GM12872 (cell line): ENCODE data around the gene ADIRF.

ENCODE experiments used
- TF ChIP-seq, protein P1 (sequence below): IDR thresholded peaks from 3 replicates; pipeline ENCODE4 v1.5.1; 2011; ENCODE audit warnings: low read depth, mild to moderate bottlenecking, low read length, moderate library complexity; ENCODE audit not compliant: insufficient read depth

ADIRF gene

DNA sequence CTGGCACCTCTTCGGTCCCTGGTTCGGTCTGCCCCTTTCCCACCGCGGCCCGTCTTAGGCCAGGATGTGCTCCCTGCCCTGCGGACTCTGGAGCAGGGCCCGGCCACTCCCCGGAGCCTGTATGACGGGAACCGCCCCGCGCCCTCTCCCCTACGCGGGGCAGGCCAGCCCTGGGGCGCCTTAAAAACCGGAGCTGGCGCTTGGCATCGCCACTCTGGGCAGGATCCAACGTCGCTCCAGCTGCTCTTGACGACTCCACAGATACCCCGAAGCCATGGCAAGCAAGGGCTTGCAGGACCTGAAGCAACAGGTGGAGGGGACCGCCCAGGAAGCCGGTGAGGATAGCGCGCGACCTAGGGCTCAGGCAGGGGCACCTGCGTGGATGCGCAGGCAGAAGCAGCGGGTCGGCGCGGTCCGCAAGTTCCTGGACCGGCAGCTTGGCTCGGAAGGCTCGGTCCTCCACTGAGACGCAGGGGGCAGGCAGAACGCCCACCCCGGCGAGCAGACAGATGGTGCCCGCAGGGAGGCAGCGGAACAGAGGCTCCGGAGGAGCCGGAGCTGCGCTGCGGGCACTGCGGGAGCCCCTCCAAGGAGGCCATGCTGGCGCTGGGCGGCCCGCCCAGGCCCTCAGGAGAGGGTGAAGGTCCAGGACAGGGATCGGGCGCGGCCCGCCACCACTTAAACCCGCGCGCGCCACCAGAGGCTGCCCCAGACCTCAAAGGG lies at the start of gene ADIRF:
Gene ADIRF, plus strand, starts transcription at position 212 of the 723 bp plus-strand sequence. Its CDS starts 63 bp downstream, at position 275.
- TF ChIP-seq, protein P1, sequence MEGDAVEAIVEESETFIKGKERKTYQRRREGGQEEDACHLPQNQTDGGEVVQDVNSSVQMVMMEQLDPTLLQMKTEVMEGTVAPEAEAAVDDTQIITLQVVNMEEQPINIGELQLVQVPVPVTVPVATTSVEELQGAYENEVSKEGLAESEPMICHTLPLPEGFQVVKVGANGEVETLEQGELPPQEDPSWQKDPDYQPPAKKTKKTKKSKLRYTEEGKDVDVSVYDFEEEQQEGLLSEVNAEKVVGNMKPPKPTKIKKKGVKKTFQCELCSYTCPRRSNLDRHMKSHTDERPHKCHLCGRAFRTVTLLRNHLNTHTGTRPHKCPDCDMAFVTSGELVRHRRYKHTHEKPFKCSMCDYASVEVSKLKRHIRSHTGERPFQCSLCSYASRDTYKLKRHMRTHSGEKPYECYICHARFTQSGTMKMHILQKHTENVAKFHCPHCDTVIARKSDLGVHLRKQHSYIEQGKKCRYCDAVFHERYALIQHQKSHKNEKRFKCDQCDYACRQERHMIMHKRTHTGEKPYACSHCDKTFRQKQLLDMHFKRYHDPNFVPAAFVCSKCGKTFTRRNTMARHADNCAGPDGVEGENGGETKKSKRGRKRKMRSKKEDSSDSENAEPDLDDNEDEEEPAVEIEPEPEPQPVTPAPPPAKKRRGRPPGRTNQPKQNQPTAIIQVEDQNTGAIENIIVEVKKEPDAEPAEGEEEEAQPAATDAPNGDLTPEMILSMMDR = no peak

DNA sequence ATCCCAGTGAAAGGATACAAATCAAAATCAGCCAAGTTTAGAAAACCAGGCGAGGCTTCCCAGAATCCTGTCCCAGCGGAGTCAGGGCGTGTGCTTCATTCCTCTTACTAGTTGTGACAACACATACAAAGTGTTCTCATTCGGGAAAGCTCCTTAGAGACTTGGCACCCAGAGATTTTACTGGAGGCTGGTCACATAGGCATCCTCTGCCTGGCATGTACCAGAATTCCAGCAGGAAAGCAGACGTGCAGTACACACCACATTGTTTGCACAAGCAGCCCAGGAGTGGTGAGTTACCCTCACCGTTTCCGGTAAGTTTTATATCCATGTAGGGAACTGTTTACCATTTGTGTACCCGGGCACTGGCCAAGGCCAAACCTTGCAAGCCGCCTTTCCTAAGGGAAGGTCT lies 45.7 kb upstream of the ADIRF start:
- TF ChIP-seq, protein P1 = no peak

DNA sequence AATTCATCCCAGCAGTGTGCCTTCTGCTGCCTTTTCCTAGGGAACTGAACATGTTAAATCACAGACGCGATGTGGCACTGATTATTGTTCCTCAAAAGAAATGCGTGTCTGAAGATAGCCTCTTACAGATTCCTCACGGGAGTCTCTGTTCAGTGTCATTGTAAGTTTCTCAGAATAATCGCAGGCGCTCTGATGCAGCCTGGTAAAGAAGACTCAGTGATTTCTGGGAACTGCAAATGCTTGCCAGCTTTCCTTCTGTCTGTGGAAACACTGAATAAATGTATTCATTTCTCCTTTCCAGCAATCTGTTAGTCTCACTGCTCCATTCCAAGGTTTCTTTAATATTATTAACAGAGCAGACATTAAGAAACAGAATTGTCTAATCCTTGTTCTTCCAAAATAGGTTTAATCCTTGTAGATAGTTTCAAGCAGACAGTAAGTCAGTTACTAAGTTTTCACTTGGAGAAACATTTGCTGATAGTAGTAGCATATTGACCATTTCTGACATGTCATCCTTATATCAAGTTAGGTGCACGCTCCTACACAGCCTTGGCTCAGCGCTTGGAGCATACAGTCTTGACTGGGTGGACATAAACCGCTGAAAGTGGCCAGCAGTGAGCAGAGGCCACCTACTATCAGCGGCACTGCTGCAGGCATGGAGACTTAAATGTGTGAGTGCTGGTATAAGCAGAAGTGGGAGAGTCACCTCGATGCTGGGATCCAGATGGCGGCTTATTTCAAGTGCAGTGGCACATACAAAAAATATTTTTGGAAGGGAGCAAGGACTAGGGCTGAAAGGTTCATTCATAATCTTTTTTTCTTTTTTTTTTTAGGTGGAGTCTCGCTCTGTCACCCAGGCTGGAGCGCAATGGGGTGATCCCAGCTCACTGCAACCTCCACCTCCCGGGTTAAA lies 38.6 kb upstream of the ADIRF start:
- TF ChIP-seq, protein P1 = no peak

DNA sequence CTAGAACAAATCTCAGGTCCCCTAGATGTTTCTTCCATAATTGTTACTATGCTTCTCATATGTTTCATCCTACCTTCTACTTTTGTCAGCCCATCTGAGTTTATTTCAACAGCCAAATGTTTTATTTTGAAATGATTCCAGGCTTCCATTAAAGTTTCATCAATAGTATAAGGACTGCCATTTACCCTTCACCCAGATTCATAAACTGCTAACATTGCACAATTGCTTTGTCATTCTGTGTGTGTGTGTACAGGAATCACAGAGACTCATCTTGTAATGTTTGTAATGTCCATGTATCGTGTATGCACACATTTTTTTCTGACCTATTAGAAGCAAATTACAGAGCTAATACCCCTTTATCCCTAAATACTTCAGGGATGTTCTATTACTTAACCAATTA lies 36.4 kb upstream of the ADIRF start:
- TF ChIP-seq, protein P1 = no peak

DNA sequence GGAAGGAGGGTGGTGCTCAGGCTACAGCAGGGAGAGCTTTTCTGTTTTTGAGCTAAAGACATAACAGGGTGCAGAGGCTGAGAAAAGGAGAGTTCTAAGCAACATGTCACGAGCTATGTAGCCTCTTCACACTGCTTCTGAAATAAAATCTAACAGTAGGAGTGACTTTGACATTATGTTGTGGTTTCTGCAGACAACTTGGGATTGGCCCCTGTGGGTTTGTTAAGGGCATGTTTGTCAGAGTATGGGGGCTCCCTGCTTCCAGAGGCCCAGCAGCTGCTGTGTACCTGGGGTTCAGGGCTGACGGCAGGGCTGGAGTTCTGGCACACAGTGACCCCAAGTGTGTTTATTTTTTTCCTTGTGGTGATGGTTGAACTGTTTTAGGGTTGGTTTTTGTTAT lies 35.6 kb upstream of the ADIRF start:
- TF ChIP-seq, protein P1 = no peak

DNA sequence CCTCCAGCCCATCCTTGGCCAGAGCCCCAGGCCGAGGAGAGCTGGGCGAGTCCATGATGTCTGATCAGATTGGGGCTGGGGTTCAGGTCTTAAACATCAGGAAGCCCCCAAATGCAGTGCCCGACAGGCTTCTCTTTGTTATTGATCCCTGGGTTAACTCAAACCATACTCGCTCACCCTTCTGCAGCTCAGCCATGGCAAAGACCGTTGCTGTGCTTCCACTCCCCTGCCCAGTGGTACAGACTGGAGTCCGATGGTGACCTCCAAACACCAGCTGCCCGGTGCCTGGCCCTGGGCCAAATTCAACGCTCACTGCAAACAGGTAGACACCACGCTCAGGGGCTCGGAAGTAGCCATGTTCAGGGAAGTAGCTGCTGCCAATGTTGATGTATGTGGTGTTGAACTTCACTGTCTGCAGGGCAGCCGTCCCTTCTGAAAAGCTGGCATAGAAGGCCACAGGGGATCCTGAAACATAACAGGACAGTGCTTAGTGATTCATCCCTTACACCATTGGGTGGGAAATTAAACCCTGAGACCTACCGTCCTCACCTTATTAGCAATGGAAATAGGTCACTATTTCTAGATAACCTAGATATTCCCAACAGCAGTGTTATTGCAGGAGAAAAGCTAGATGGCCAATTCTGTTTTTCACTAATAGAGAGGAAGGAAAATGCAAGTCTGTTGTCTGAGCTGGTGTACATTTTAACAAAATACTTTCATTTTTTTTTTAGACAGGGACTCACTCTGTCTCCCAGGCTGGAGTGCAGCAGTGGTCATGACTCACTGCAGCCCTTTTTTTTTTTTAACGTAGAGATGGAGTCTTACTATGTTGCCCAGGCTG lies 31.4 kb upstream of the ADIRF start:
- TF ChIP-seq, protein P1 = no peak
